GF-D8 (cell line): Measurements from ENCODE around the gene ZNF672.

Source experiments
- DNase-seq: peaks from one replicate; lab custom pipeline; 2025; lab: John Stamatoyannopoulos, UW

Gene ZNF672

DNA sequence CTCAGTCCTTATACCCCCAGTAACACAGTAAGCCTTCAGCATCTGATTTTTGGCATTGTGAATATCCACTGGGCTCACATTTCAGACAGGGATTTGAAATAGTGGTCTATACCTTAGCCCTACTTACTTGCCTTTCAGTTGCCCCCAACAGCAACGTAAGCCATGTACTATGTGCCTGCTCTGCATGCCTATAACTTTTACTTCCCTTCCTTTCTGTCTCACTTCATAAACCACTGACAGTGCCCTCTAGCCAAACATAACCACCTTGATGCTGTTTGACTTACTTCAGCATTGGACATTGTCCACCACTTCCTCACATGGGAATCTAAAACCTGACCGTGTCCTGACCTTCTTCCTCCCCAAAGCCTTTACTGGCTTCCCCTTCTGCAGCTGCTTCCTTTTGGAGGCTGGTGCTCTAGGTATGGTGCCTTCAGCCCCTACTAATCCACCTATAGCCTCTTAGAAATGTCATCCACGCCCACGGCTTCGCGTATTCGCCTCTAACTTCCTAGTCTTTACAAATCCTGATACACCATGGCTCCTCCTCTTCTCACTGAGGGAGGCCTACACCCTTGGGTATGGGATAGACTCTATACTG is 3.6 kb upstream of the ZNF672 start:
- DNase-seq, result peak; percentile 81

DNA sequence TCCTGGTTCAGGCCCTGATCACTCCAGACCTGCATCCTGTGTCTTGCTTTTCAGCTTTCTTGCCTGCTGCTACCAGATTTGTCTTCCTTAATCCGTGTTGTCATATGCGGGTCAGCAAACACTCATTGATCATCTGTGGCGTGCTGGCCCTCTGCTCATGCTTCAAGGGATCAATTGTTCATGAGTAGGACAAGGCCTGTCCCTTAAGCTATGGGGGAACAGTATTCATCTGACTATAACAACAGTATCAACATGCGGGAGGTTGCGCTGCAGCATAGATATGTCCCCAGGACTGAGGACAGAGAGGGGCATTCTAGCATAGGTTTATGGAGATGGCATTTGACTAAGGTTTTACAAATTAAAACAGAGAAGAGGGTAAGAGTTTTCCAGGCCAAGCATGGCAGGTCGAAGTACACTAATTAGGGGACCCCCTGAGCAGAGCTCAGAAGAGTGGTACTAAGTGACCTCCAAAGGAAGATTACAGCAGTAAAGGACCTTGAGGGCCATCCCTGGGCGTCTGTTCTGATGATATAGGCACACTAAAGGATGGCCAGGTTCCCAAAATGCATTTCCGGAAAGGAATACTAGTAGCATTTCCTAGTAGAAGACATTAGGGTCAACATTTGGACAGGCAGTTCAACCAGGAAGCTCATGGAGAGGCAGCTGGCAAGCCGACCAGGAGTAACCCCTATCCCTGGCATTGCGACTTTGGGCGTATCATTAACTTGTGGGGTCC is 811 bp upstream of the ZNF672 start:
- no peak for DNase-seq

DNA sequence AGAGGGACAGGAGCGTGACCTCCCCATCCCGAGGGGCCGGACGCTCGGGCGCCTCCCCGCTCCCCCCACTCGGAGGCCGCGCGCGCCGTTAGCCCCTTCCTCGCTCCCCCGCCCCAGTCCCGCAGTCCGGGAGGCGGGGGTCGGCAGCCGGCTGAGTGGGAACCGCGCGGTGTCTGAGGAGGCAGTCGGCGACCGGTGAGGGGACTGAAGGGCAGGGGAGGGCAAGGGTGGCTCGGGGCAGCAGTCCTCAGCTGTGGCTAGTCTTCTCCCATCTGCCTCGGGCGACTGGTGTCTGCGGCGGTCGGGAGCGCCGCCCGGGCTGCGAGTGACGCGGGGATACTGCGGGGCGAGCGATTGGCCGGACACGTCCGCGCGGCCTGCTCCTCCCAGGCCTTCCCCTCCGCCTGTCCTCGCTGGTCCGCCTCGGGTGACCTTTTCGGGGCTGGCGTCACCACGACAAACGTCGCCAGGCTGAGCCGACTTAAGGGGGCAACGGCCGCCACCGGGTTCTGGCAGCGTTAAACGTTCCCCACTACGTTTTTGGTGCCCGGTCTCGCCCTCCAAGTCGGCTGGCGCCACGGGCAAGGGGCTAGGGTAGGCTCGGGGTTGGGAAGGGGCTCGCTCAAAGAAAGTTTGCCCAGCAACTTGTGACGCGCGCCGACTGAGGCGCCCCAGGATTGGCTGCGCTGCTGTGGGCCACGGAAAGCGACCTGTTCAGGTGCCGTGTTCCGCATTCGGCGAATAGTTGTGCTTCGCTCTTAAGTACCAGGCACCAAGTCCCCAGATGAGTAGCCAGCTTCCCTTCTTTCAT is 538 bp downstream of the ZNF672 start:
- peak; percentile 59 for DNase-seq

DNA sequence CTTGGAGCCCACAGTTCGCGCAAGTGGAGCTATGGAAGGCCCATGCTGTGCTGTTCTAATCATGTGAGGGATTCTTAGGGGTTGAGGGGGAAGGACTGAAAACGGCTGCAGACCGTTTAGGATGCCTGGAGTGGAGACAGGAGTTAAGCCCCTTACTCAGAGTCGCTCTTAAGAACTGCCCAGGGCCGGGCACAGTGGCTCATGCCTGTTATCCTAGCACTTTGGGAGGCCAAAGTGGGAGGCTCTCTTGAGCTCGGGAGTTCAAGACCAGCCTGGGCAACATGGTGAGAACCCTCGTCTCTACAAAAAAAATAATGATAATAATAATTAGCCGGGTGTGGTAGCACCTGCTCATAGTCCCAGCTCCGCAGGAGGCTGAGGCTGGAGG is 1.1 kb downstream of the ZNF672 start:
- DNase-seq, result no peak

DNA sequence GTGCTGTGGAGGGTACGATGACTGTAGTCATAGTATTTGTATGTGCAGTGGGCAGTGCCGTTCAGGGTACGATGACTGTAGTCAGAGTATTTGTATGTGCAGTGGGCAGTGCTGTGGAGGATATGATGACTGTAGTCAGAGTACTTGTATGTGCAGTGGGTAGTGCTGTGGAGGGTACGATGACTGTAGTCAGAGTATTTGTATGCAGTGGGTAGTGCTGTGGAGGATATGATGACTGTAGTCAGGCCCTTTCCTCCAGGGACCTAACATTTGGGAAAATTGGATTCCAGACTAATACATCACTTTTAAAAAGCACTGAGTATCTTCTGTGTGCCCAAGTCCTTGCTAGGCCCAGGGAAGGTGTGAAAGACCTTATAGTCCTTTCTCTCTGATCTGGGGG is 2.9 kb downstream of the ZNF672 start:
- no peak for DNase-seq

DNA sequence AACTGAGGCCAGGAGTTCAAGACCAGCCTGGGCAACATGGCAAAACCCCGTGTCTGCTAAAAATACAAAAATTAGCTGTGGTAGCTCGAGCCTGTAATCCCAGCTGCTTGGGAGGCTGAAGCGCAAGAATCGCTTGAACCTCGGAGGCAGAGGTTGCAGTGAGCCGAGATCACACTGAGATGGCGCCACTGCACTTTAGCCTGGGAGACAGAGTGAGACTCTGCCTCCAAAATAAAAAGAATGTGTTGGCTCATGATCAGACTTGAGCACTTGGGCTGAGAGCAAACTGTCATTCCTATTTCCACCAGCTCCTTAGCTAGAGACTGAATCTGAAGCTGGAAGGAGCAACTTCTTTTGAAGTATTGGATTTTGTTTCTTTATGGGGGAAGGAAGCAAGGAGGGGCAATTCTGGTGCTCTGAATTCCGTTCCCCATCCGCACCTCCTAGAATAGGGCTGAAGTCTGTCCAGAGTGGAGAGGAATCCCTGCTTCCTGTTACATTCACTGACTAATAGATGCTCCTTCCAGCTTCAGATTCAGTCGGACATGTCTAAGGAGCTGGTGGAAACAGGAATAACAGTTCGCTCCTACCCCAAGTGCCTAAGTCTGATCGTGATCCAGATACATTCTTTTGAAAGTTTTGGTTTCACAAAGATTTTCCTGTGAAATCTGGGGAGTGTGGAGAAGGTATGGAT is 3.8 kb downstream of the ZNF672 start:
- peak; percentile 19 for DNase-seq

DNA sequence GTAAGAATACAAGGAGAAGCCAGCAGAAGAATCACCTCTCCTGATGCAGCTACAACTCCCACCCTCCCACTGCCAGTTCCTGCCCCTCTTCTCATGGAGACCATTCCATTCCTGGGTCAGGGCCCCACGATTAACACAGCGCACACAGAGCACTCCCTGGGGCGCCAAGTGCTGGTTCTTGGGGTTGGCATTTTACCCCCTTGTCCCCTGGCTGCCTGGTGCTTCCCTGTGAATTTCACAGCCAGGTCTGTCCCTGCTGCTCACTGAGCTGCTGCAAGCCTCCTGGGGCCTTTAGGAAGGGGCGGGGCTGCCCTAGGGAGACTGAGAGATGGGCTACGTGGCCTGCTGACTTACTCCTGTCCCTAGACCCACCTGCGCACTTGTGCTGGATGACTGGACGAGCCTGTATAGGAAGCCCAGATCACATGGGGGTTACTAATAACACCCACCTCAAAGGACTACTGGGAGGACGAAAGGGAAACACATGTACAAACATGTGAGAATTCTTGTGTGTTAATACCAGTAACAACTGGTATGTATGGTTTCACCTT is 4.8 kb downstream of the ZNF672 start:
- no peak for DNase-seq

DNA sequence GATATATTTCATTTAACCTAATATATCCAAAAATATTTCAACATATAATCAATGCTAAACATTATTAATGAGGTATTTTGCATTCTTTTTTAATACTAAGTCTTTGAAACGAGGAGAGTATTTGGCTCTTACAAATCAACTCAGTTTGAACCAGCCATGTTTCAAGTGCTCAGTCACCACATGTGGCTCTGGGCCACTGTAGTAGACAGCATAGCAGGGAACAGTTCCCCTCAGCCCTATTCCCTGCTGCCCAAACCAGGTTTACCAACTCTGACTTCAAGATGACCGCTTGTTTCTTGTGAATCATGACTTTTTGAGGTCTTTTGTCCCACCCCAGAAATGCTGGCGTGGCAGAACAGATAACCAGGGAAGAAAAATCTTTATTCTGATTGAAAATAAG is 5.7 kb downstream of the ZNF672 start:
- DNase-seq, result no peak

DNA sequence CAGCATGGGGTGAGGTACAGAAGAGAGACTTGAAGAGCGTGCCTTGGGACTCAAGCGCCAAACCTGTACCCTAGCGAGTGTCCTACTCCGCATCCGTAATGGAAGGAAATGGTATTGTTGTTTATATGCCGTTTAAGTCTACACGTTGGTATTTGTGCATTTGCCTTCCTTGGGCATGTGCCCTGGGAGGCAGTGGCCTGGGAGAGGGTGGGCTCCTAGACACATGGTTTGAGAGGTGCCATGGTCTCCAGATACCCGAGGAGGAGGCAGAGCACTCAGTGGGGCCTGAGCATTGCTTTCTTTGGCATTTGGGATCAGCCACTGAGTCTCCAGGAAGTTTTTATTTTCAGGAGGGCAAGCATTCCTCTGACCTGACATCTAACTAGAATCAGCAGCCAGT is 6.5 kb downstream of the ZNF672 start:
- no peak for DNase-seq

DNA sequence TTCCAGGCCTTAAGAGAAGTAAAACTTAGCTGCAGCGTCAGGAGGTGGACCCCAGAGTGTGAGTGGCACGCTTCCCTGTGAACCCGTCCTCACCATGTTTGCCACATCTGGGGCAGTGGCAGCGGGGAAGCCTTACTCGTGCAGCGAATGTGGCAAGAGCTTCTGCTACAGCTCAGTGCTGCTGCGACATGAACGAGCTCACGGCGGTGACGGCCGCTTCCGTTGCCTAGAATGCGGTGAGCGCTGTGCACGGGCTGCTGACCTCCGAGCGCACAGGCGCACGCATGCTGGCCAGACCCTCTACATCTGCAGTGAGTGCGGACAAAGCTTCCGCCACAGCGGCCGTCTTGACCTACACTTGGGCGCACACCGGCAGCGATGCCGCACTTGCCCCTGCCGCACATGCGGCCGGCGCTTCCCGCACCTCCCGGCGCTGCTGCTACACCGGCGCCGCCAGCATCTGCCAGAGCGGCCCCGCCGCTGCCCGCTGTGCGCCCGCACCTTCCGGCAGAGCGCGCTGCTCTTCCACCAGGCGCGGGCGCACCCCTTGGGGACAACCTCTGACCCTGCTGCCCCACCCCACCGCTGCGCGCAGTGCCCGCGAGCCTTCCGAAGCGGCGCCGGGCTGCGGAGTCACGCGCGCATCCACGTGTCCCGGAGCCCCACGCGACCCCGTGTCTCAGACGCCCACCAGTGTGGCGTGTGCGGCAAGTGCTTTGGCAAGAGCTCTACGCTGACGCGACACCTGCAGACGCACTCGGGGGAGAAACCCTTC is 9.3 kb downstream of the ZNF672 start:
- no peak for DNase-seq

DNA sequence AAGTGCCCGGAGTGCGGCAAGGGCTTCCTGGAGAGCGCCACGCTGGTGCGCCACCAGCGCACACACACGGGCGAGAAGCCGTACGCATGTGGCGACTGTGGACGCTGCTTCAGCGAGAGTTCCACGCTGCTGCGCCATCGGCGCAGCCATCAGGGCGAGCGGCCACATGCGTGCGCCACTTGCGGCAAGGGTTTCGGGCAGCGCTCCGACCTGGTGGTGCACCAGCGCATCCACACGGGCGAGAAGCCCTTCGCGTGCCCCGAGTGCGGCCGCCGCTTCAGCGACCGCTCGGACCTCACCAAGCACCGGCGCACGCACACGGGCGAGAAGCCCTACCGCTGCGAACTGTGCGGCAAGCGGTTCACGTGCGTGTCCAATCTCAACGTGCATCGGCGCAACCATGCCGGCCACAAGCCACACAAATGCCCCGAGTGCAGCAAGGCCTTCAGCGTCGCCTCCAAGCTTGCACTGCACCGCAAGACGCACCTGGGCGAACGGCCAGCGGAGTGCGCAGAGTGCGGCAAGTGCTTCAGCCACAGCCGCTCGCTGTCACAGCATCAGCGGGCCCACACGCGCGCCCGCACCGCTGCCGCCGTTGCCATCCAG is 10.0 kb downstream of the ZNF672 start:
- DNase-seq, result no peak

DNA sequence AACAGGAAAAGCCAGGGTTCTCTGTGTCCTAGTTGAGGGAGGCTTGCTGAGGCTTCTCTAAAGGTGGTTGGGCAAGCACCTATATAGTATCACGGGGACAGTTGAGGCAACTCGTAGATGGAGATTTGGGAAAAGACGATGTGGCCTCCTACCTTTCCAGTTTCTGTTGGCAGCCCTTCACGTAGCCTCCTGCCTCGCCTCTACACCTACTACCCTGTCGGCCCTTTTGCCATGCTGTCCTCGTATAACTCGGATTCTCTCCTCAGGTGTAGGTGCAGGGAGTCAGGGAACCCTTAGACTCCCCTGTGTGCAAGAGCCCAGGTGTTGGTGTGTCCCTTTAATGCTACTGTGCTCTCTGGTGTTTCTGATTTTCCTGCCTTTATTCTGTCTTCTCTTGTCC is 10.6 kb downstream of the ZNF672 start:
- no peak for DNase-seq

DNA sequence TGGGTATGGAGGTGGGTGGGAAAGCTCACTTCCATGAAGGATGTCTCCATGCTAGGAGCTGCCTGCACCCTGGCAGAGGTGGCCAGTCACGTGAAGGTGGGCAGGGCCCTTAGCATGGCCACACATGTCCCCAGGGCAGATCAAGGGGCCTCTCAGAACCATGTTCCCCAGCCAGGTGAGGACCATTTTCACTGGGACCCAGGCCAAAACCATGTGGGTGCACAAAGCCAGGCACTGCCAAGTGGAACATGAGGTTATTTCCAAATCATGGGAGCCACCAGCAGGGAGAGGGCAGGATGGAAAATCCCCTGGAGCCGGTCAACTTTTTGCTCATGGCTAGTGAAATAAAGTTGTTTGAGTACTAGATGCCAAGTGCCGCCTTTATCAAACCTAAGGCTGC is 11.1 kb downstream of the ZNF672 start:
- no peak for DNase-seq

DNA sequence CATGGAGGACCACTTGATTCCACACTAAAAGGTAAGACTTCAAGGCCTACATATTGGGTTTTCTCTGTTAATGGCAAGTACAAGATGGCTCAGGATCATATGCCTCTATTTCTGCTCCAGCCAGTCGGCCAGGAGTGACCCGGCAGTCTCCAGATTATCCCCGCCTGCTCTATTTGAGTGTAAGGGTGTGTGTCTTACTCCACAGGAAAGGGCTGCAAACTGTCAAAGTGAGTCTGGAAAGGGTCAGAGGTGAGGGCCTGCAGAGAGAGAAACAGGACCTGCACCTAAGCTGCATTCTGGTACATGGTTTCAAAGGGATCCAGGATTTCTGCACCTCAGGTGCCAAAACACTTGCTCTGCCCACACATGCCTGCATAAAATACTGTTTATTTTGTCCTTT is 11.6 kb downstream of the ZNF672 start:
- no peak for DNase-seq

DNA sequence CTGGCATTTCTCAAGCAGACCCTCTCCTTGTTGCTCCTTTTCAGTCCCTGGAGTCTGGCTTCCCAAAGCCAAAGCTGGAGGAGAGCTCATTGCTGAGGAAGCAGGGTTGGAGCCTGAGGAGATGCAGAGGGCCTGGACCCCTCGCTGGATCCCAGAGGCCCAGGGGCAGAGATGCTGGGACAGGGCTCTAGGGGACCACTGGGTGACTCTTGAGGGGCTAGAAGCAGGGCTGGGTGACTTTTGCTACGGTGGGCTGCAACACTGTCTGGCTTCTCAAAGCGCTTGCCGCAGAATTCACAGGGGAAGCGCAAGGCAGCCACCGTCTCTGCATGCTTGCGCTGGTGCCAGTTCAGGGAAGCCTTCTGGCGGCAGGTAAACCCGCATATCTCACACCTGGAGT is 12.1 kb downstream of the ZNF672 start:
- DNase-seq, result no peak

DNA sequence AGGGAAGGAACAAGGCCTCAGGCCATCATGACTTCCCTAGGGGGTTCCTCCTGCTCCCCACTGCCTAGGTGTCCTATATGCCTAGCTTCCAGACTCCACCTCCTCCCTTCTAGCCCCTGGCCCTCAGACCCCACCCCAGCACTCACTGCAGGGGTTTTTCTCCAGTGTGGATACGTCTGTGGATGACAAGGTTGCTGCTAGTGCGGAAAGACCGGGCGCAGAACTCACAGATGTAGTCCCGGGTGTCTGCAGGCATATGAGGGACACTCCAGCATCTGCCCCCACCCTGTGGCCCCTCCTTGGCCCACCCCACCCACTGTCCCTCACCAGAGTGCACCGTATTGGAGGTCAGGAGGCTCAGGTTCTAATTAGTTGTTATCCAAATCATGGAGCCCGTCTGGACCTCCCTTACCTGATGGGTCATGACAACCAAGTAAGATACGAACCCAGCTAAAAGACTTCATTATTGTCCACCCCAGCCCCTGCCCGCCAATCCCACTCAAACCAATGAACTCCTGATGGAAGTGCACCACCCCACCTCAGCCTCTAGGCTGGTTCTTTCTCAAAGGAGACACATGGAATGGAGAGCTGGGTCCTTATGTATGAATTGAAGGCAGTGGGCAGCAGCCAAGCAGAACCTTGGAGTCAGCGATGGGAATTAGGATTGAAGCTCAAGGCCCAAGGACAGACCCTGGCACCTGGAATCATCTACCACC is 12.7 kb downstream of the ZNF672 start:
- no peak for DNase-seq

DNA sequence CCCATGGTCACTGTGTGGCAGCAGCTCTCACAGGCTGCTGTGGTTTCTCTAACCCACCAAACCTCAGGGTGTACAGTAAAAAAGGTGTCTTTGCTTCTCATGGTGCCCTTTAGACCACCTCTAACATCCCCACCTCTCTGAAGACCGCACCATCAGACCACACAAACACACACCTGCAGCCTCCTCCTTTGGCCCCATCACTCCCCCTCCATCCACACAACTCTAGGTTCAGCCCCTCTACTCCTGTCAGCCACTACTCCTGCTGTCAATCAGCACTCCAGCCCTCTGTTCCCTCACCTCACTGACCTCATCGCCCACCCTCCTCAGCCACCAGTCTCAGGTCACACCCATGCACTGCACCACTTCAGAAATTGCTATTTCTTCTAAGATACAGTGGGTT is 13.4 kb downstream of the ZNF672 start:
- no peak for DNase-seq

DNA sequence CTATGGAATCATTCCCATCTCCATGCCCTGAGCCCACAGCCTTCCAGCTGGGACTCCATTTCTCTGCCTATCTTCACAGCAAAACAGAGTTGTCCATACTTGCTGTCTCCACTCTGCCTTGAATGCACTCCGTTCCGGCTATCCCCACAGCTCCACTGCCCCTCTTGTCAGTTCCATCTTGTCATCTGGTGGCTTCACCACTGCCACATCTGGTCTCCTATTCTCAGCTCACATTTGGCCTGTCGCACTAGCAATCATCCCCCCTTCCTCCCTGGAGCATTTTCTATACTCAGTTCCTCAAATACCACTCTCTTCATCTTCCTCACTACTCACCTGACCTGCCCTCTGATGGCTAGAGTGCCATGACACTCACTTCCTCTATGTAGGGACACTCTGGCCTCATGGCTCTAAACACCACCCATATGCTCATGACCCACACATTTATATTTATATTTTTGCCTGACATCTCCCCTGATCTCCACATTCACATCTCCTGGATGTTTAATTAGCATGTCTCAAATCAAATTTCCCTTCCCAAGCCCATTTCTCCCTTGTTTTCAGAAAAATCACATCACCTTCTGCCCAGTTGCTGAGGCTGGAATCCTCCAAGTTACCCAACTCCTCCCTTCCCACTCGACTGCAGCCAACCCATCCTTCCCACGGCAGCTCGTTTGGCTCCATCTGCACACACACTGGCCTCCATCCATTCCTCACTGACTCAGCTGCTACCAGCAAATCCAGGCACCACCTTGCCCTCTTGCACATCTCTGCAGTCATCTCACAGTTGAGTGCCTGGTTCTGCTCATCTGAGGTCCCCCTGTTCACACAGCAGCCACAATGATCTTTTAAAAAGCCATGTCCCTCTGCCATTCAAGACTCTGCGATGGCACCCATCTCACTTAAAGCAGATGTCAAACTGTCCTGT is 14.7 kb downstream of the ZNF672 start:
- no peak for DNase-seq

DNA sequence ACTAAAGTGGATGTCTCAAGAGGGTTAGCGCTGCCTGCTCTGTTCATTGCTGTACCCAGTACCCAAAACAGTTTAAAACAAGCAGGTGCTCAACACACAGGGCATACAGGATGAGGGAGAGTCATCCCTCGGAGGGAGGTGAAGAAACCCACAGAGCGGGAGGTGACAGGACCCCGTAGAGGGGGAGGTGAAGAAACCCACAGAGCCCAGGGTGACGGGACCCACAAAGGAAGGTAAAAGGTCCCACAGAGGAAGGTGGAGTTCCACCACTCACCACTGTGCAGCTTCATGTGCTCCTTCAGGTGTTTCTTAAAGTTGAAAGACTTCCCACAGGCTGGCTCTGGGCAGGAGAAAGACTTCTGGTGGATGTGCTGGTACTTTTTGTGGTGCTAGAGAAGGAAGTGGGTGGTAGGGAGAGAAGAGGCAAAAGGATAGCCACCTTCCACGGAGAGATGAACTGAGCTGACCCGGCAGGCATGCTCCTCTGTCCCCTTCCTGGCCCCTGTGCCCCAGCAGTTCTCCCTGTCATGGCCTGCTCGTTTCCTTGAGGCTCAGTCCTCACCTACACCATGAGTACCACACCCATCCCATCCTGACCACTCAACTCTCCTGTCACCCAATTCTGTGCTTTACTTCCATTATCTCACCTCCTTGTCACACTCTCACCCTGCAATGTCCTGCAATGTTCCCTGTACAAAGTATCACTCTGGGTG is 15.8 kb downstream of the ZNF672 start:
- DNase-seq, result no peak
